H9 (cell line): ENCODE data around the gene CDYL. TPM values are rescaled to one million over a fixed set of nuclear protein-coding genes. Genes with fewer than 3 reads are reported as not detected.

Source experiments
- DNase-seq: peaks from one replicate; pipeline ENCODE4 v3.0.0-alpha.2; 2017
- H2AFZ ChIP-seq: one replicate; pipeline ENCODE4 v1.6.1; 2013; ENCODE audit warnings: mild to moderate bottlenecking, low read length, control low read depth, moderate library complexity
- H2AK5ac ChIP-seq: 2 replicates; pipeline ENCODE4 v1.6.1; 2013; ENCODE audit warnings: low read length, control low read depth, mixed read lengths; ENCODE audit not compliant: insufficient read length
- H2BK120ac ChIP-seq: one replicate; pipeline ENCODE4 v1.6.1; 2013; ENCODE audit warnings: low read depth, mild to moderate bottlenecking, low read length, control low read depth, inconsistent platforms; ENCODE audit not compliant: poor library complexity, severe bottlenecking
- H2BK12ac ChIP-seq: 2 replicates; pipeline ENCODE4 v1.6.1; 2013; ENCODE audit warnings: low read length, control low read depth, mixed read lengths, low read depth; ENCODE audit not compliant: insufficient read length
- H2BK15ac ChIP-seq: 2 replicates; pipeline ENCODE4 v1.6.1; 2013; ENCODE audit warnings: low read depth, low read length, control low read depth
- H2BK20ac ChIP-seq: one replicate; pipeline ENCODE4 v1.6.1; 2013; ENCODE audit warnings: low read depth, mild to moderate bottlenecking, low read length, control low read depth, inconsistent platforms; ENCODE audit not compliant: poor library complexity, severe bottlenecking
- H2BK5ac ChIP-seq: 2 replicates; pipeline ENCODE4 v1.6.1; 2013; ENCODE audit warnings: low read length, control low read depth, mixed read lengths; ENCODE audit not compliant: insufficient read length
- H3K14ac ChIP-seq: 2 replicates; pipeline ENCODE4 v1.6.1; 2013; ENCODE audit warnings: low read length, control low read depth; ENCODE audit not compliant: insufficient read depth
- H3K18ac ChIP-seq: 2 replicates; pipeline ENCODE4 v1.6.1; 2013; ENCODE audit warnings: low read depth, mild to moderate bottlenecking, mixed read lengths, low read length, control low read depth; ENCODE audit not compliant: insufficient read length
- H3K23ac ChIP-seq: 2 replicates; pipeline ENCODE4 v1.6.1; 2013; ENCODE audit warnings: low read length, control low read depth, mixed read lengths, low read depth; ENCODE audit not compliant: insufficient read length
- H3K23me2 ChIP-seq: 2 replicates; pipeline ENCODE4 v1.6.1; 2013; ENCODE audit warnings: low read depth, mild to moderate bottlenecking, mixed read lengths, low read length, control low read depth; ENCODE audit not compliant: insufficient read length, poor library complexity, severe bottlenecking
- H3K27ac ChIP-seq: 2 replicates; pipeline ENCODE4 v1.5.1; 2013; ENCODE audit warnings: low read length, control low read depth, mixed read lengths, low read depth; ENCODE audit not compliant: insufficient read length
- H3K27me3 ChIP-seq: 2 replicates; pipeline ENCODE4 v1.6.1; 2013; ENCODE audit warnings: low read length, control low read depth, inconsistent platforms; ENCODE audit not compliant: insufficient read depth
- H3K4ac ChIP-seq: 2 replicates; pipeline ENCODE4 v1.6.1; 2013; ENCODE audit warnings: low read depth, mild to moderate bottlenecking, control low read depth, inconsistent platforms, low read length, moderate library complexity
- H3K4me1 ChIP-seq: 2 replicates; pipeline ENCODE4 v1.6.1; 2013; ENCODE audit warnings: low read length, control low read depth, inconsistent platforms; ENCODE audit not compliant: insufficient read depth
- H3K4me2 ChIP-seq: 2 replicates; pipeline ENCODE4 v1.6.1; 2013; ENCODE audit warnings: low read length, control low read depth, mixed read lengths; ENCODE audit not compliant: insufficient read length, insufficient read depth
- H3K56ac ChIP-seq: 2 replicates; pipeline ENCODE4 v1.6.1; 2013; ENCODE audit warnings: low read depth, mild to moderate bottlenecking, mixed read lengths, low read length, control low read depth; ENCODE audit not compliant: insufficient read length
- H3K79me1 ChIP-seq: 2 replicates; pipeline ENCODE4 v1.6.1; 2013; ENCODE audit warnings: low read depth, mild to moderate bottlenecking, moderate library complexity, low read length, control low read depth, inconsistent platforms; ENCODE audit not compliant: insufficient read depth, poor library complexity, severe bottlenecking
- H3K79me2 ChIP-seq: 2 replicates; pipeline ENCODE4 v1.6.1; 2013; ENCODE audit warnings: low read length, control low read depth, inconsistent platforms; ENCODE audit not compliant: insufficient read depth
- H3K9ac ChIP-seq: 2 replicates; pipeline ENCODE4 v1.6.1; 2013; ENCODE audit warnings: low read length, control low read depth, mixed read lengths; ENCODE audit not compliant: insufficient read length; ENCODE audit errors: extremely low read depth
- H3K9me3 ChIP-seq: one replicate; pipeline ENCODE4 v1.6.1; 2013; ENCODE audit warnings: low read depth, low read length, inconsistent platforms; ENCODE audit not compliant: control insufficient read depth
- H3T11ph ChIP-seq: one replicate; pipeline ENCODE4 v1.6.1; 2013; ENCODE audit warnings: mild to moderate bottlenecking, low read length, control low read depth, inconsistent platforms
- H4K20me1 ChIP-seq: one replicate; pipeline ENCODE4 v1.6.1; 2013; ENCODE audit not compliant: control insufficient read depth, insufficient read length, insufficient read depth
- H4K5ac ChIP-seq: 2 replicates; pipeline ENCODE4 v1.6.1; 2013; ENCODE audit warnings: low read depth, mild to moderate bottlenecking, mixed read lengths, low read length, control low read depth; ENCODE audit not compliant: insufficient read length
- H4K8ac ChIP-seq: replicated peaks from 2 replicates; pipeline ENCODE4 v1.6.1; 2013; ENCODE audit warnings: low read length, control low read depth, mixed read lengths, low read depth; ENCODE audit not compliant: insufficient read length
- H4K91ac ChIP-seq: 2 replicates; pipeline ENCODE4 v1.6.1; 2013; ENCODE audit warnings: low read depth, mild to moderate bottlenecking, moderate library complexity, mixed read lengths, low read length, control low read depth; ENCODE audit not compliant: insufficient read length
- H3K27ac Mint-ChIP-seq, 3 experiments: 2 replicates in 2 of 3; 3 replicates in 1 of 3; pipeline ENCODE4 v1.8.0; 2020 to 2021; ENCODE audit warnings: mixed read lengths in 3 of 3, mild to moderate bottlenecking in 1 of 3, moderate library complexity in 1 of 3
- H3K27me3 Mint-ChIP-seq: 2 replicates; pipeline ENCODE4 v1.8.0; 2021; ENCODE audit warnings: low read depth, mild to moderate bottlenecking, moderate library complexity, mixed read lengths
- H3K36me3 Mint-ChIP-seq, 3 experiments: 2 replicates in 2 of 3; 3 replicates in 1 of 3; pipeline ENCODE4 v1.8.0; 2020 to 2021; ENCODE audit warnings: low read depth in 3 of 3, mixed read lengths in 3 of 3; ENCODE audit not compliant: insufficient read depth in 1 of 3
- H3K4me1 Mint-ChIP-seq, 2 experiments: 2 replicates each; pipeline ENCODE4 v1.8.0; 2020; ENCODE audit warnings: mixed read lengths in 2 of 2
- H3K4me3 Mint-ChIP-seq, 2 experiments: 2 replicates in 1 of 2; 3 replicates in 1 of 2; pipeline ENCODE4 v1.8.0; 2020 to 2021; ENCODE audit warnings: mild to moderate bottlenecking in 2 of 2, mixed read lengths in 2 of 2, moderate library complexity in 1 of 2
- H3K9me3 Mint-ChIP-seq, 2 experiments: 2 replicates in 1 of 2; 3 replicates in 1 of 2; pipeline ENCODE4 v1.8.0; 2020; ENCODE audit warnings: mild to moderate bottlenecking in 2 of 2, mixed read lengths in 2 of 2, moderate library complexity in 1 of 2
- WGBS: extraction: QIAGEN DNeasy Blood & Tissue Kit; methylation state at CpG from one replicate; pipeline ENCODE4 v1.1.7; 2013; ENCODE audit warnings: missing lambda C conversion rate, low lambda C conversion rate, mixed read lengths; ENCODE audit not compliant: insufficient read length; ENCODE audit errors: extremely low coverage; 5-methylcytosine and 5-hydroxymethylcytosine counted together
- total RNA-seq: library from RNA; stranded (reverse); gene quantifications from 2 replicates; pipeline ENCODE4 v1.2.1, GENCODE V29; 2021
- TF ChIP-seq, protein P1 (sequence below): fragments of 200-600 bp; sonication (generic); conservative IDR thresholded peaks from 3 replicates; pipeline ENCODE4 v1.8.0; 2021; ENCODE audit warnings: antibody characterized with exemption, mild to moderate bottlenecking

Gene CDYL
- total RNA-seq, 1 experiment from 2014 or later: 95.0 TPM

DNA sequence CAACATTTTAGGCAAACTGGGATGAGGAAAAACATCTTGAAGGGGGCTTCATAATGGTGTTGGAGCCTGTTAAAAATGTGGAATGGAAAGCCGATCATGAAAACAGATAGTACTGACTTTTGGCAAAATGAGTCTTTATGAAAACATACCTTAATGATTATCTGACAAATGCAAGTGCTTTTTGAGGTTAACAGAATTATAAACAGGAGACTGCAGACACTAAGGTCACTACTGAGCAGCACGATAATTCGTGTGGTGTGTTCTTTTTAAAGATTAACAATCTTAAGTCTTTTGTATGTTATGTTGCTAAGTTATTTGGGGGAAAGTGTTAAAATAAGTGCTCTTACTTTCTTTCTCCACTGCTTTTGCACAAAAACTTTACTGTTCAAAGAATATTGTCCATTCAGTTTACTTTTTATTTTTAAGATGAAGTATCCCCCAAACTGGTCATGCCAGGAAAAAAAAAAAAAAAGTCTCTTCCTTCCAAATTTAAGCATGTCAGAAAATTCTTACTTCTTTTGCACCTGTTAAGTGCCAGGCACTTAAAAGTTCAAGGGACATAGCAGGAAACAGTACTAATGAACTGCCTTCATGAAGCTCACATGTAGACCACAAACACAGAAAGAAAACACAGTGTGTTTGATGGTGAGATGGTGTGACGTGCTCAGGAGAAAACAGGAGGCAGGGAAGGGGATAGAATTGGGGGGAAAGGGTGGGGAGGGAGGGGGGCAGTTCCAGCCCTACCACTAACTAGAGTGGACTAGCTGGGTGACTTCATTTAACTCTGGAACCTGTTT is 73.2 kb downstream of the CDYL start:
- Histone ChIP-seq H3K79me2 (peaks cover 43% of the 10 kb centered on the region; the same call in 1 of the 2 replicates), H3K4me2 (no peak overlapping the region), H4K91ac (no peak overlapping the region)

More for the DNA sequence above, 73.2 kb downstream of the CDYL start:
- H3K4ac ChIP-seq: no peak overlapping the region
- H3K9me3 Mint-ChIP-seq: peaks cover 1 to 2% of the 10 kb centered on the region in 2 experiments; a peak in 3 of 5 replicates
- no peak overlapping the region for H2BK20ac ChIP-seq
- no peak overlapping the region for H4K8ac ChIP-seq
- no peaks in the 10 kb centered on the region for H3K27me3 Mint-ChIP-seq
- H2BK120ac ChIP-seq: no peak overlapping the region
- no peak overlapping the region for H2BK15ac ChIP-seq
- H3K23me2 ChIP-seq: no peaks in the 10 kb centered on the region
- WGBS: no CpG with 5 or more reads among the region's 4 CpGs
- H2AFZ ChIP-seq: no peak overlapping the region
- H4K5ac ChIP-seq: no peak overlapping the region
- no peaks in the 10 kb centered on the region for H4K20me1 ChIP-seq
- H3K9ac ChIP-seq: no peak overlapping the region
- H3K14ac ChIP-seq: no peak overlapping the region
- no peak overlapping the region for H3K4me3 Mint-ChIP-seq
- no peaks in the 10 kb centered on the region for H3K9me3 ChIP-seq
- H3K27ac Mint-ChIP-seq: no peak overlapping the region
- H2BK5ac ChIP-seq: no peak overlapping the region
- H3K23ac ChIP-seq: no peak overlapping the region
- TF ChIP-seq, protein P1, sequence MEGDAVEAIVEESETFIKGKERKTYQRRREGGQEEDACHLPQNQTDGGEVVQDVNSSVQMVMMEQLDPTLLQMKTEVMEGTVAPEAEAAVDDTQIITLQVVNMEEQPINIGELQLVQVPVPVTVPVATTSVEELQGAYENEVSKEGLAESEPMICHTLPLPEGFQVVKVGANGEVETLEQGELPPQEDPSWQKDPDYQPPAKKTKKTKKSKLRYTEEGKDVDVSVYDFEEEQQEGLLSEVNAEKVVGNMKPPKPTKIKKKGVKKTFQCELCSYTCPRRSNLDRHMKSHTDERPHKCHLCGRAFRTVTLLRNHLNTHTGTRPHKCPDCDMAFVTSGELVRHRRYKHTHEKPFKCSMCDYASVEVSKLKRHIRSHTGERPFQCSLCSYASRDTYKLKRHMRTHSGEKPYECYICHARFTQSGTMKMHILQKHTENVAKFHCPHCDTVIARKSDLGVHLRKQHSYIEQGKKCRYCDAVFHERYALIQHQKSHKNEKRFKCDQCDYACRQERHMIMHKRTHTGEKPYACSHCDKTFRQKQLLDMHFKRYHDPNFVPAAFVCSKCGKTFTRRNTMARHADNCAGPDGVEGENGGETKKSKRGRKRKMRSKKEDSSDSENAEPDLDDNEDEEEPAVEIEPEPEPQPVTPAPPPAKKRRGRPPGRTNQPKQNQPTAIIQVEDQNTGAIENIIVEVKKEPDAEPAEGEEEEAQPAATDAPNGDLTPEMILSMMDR: no peak
- DNase-seq: no peak
- peaks cover 3% of the 10 kb centered on the region for H3K79me1 ChIP-seq
- no peak overlapping the region for H3K56ac ChIP-seq
- peaks cover 0 to 8% (median 4%) of the 10 kb centered on the region in 3 experiments; a peak in 5 of 7 replicates for H3K36me3 Mint-ChIP-seq
- H3K4me1 Mint-ChIP-seq: peaks cover 36 to 56% of the 10 kb centered on the region in 2 experiments
- H2AK5ac ChIP-seq: no peak overlapping the region
- no peak overlapping the region for H3K18ac ChIP-seq
- H3K27me3 ChIP-seq: no peaks in the 10 kb centered on the region
- H3K27ac ChIP-seq: no peak overlapping the region
- H3T11ph ChIP-seq: no peak overlapping the region
- no peak overlapping the region for H2BK12ac ChIP-seq
- H3K4me1 ChIP-seq: peaks cover 2% of the 10 kb centered on the region; the same call in 1 of the 2 replicates
